Keratinocyte (primary cell): ENCODE data around the gene CIT. TPM values are rescaled to one million over a fixed set of nuclear protein-coding genes. Genes with fewer than 3 reads are reported as not detected.

Experiments
- DNase-seq: peaks from one replicate; pipeline ENCODE4 v3.0.0-alpha.2; 2011; ENCODE audit warnings: low read depth, missing footprints, low spot score
- FAIRE-seq: peaks from 2 replicates; lab custom pipeline; 2011; peaks lifted over from hg19 to GRCh38; lab: Jason Lieb, UNC
- H2AFZ ChIP-seq: 2 replicates; pipeline ENCODE4 v1.6.0; 2012; ENCODE audit warnings: low read length, control low read depth, inconsistent platforms; ENCODE audit not compliant: control insufficient read depth
- H3K27ac ChIP-seq: 2 replicates; pipeline ENCODE4 v1.5.1; 2011; ENCODE audit warnings: low read length; ENCODE audit not compliant: control insufficient read depth, insufficient read depth
- H3K27me3 ChIP-seq: 3 replicates; pipeline ENCODE4 v1.6.0; 2011; ENCODE audit warnings: low read length; ENCODE audit not compliant: control insufficient read depth, insufficient read depth; ENCODE audit errors: extremely low read depth
- H3K36me3 ChIP-seq, 2 experiments: 2 replicates in 1 of 2; 3 replicates in 1 of 2; pipeline ENCODE4 v1.5.1; 2011; ENCODE audit warnings: low read length in 2 of 2, mild to moderate bottlenecking in 1 of 2; ENCODE audit not compliant: control insufficient read depth in 2 of 2, insufficient read depth in 2 of 2; ENCODE audit errors: extremely low read depth in 1 of 2
- H3K4me1 ChIP-seq: 3 replicates; pipeline ENCODE4 v1.5.1; 2011; ENCODE audit warnings: low read length; ENCODE audit not compliant: control insufficient read depth, insufficient read depth; ENCODE audit errors: extremely low read depth
- H3K4me2 ChIP-seq: 3 replicates; pipeline ENCODE4 v1.6.0; 2011; ENCODE audit warnings: low read depth, low read length; ENCODE audit not compliant: control insufficient read depth, insufficient read depth; ENCODE audit errors: extremely low read depth
- H3K4me3 ChIP-seq, 3 experiments: fragments of 200-600 bp in 1 of 3; sonication (generic) in 1 of 3; 2 replicates in 2 of 3; 3 replicates in 1 of 3; pipeline ENCODE4 v1.5.1; 2011 to 2016; ENCODE audit warnings: low read length in 3 of 3, mild to moderate bottlenecking in 3 of 3, control low read depth in 2 of 3, inconsistent platforms in 1 of 3, low read depth in 1 of 3, mixed read lengths in 1 of 3, mixed run types in 1 of 3, moderate library complexity in 1 of 3; ENCODE audit not compliant: control insufficient read depth in 2 of 3, insufficient read depth in 2 of 3; ENCODE audit errors: extremely low read depth in 1 of 3
- H3K79me2 ChIP-seq: 2 replicates; pipeline ENCODE4 v1.6.0; 2012; ENCODE audit warnings: low read length; ENCODE audit not compliant: control insufficient read depth, insufficient read depth
- H3K9ac ChIP-seq: 3 replicates; pipeline ENCODE4 v1.6.0; 2011; ENCODE audit warnings: low read length; ENCODE audit not compliant: control insufficient read depth, insufficient read depth; ENCODE audit errors: extremely low read depth
- H3K9me1 ChIP-seq: 3 replicates; pipeline ENCODE4 v1.6.0; 2011; ENCODE audit warnings: low read length; ENCODE audit not compliant: control insufficient read depth, insufficient read depth; ENCODE audit errors: extremely low read depth
- H3K9me3 ChIP-seq: 2 replicates; pipeline ENCODE4 v1.5.1; 2012; ENCODE audit warnings: low read depth, low read length; ENCODE audit not compliant: control insufficient read depth
- H4K20me1 ChIP-seq: 3 replicates; pipeline ENCODE4 v1.6.0; 2011; ENCODE audit warnings: low read length; ENCODE audit not compliant: control insufficient read depth, insufficient read depth; ENCODE audit errors: extremely low read depth
- EZH2 ChIP-seq: IDR thresholded peaks from one replicate; pipeline ENCODE4 v1.6.1; 2012; ENCODE audit warnings: inconsistent platforms, mild to moderate bottlenecking, low read length, moderate library complexity
- dilution Hi-C: fragments of 300-500 bp; cut with MboI; formaldehyde crosslinking; loops from one replicate; pipeline ENCODE4 v1.7.0; 2020; ENCODE audit warnings: low sequenced_read_pairs; ENCODE audit not compliant: extremely low pct_ligation_motif_present
- polyA plus RNA-seq, 5 experiments: library from polyadenylated mRNA; depleted of rRNA in 3 of 5; stranded (reverse) in 3 of 5; stranded (forward) in 1 of 5; unstranded in 1 of 5; fragments of >200 nt; gene quantifications; 1 replicate in 1 of 5; 2 replicates in 3 of 5; 3 replicates in 1 of 5; pipeline versions ENCODE4 v1.2.1 to v1.2.3, GENCODE V29; 2011 to 2012; ENCODE audit warnings: missing spikeins in 2 of 5, low read depth in 1 of 5, low replicate concordance in 1 of 5
- TF ChIP-seq, protein P1 (sequence below), 3 experiments: IDR thresholded peaks in 1 of 3; conservative IDR thresholded peaks in 1 of 3; optimal IDR thresholded peaks in 1 of 3; 2 replicates in 2 of 3; 3 replicates in 1 of 3; pipeline versions ENCODE3 to v1.5.1; 2011; ENCODE audit warnings: low read length in 3 of 3, mild to moderate bottlenecking in 3 of 3, moderate library complexity in 2 of 3, control low read depth in 1 of 3, inconsistent platforms in 1 of 3; ENCODE audit not compliant: insufficient read depth in 2 of 3; ENCODE audit errors: extremely low read depth in 1 of 3

The CIT gene
- polyA plus RNA-seq, 1 donor (not counting 4 experiments of a cell fraction or from before 2014, with no cell fraction given), result 6.2 TPM

DNA sequence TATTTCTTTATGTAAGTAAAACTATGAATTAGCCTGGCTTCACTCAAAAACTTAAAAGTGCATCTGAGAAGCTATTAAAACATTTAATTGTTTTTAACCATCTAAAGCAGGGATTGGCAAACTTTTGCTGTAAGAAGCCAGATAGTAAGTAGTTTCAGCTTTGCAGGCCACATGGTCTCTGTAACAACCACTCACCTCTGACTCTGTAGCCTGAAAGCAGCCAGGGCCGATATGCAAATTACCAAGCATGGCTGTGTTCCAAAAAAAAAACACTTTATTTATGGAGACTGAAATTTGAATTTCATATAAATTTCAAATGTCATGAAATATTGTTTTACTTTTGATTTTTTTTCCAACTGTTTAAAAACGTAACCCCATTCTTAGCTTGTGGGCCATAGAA, 95.3 kb downstream of the CIT start:
- Histone ChIP-seq H3K79me2 (no peaks in the 10 kb centered on the region), H3K9me1 (no peaks in the 10 kb centered on the region), H3K9ac (no peak overlapping the region), H3K36me3 (peaks cover 2 to 3% of the 10 kb centered on the region in 2 experiments), H3K4me1 (peaks cover 3% of the 10 kb centered on the region), H4K20me1 (no peaks in the 10 kb centered on the region), H3K9me3 (no peaks in the 10 kb centered on the region), H3K4me3 (no peak overlapping the region), H2AFZ (no peak overlapping the region), H3K27ac (no peak overlapping the region), H3K4me2 (no peak overlapping the region), H3K27me3 (no peaks in the 10 kb centered on the region)
- TF ChIP-seq EZH2, result no peak
- TF ChIP-seq, protein P1, sequence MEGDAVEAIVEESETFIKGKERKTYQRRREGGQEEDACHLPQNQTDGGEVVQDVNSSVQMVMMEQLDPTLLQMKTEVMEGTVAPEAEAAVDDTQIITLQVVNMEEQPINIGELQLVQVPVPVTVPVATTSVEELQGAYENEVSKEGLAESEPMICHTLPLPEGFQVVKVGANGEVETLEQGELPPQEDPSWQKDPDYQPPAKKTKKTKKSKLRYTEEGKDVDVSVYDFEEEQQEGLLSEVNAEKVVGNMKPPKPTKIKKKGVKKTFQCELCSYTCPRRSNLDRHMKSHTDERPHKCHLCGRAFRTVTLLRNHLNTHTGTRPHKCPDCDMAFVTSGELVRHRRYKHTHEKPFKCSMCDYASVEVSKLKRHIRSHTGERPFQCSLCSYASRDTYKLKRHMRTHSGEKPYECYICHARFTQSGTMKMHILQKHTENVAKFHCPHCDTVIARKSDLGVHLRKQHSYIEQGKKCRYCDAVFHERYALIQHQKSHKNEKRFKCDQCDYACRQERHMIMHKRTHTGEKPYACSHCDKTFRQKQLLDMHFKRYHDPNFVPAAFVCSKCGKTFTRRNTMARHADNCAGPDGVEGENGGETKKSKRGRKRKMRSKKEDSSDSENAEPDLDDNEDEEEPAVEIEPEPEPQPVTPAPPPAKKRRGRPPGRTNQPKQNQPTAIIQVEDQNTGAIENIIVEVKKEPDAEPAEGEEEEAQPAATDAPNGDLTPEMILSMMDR (optimal IDR thresholded peaks at IDR 0.05 in 1 of 3, IDR thresholded peaks at IDR 0.05 in 1 of 3, conservative IDR thresholded peaks at IDR 0.05 in 1 of 3; ENCODE audit: extremely low read depth in 1 of 3, insufficient read depth in 2 of 3, low read length in 3 of 3), result no peak
- no peak for FAIRE-seq
- no peak for DNase-seq
- dilution Hi-C loops, result no loop called here

DNA sequence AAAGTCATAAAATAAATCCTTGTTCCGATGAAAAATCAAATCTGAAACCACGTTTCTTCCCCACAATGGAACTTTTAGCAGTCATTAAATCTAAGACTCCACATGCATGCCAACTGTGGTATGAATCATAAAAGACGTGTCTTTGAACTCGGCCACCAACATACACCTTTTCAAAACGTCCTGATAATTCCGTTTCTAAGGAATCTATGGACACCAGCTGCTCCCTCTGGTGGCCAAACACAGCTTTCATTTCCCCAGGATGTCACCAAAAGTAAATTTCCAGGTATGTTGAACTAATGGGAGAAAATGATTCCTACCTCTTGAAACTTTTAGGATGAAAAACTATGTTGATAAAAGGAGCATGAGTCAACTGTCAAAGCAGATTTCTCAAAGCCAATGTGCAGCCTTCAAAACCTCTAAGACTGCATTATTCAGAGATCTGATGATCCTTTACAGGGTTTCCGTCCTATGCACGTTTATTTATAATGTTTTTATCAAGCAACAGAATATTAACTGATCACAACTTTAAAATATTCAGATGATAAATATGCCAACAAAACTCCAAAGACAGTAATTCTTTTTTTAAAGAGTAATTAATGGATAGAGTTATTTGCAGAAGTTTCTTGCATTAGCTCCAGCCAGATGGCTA, 96.2 kb downstream of the CIT start:
- no peaks in the 10 kb centered on the region for H3K27me3 ChIP-seq
- H3K27ac ChIP-seq, result no peak overlapping the region
- H3K4me1 ChIP-seq, result peaks cover 3% of the 10 kb centered on the region
- TF ChIP-seq, protein P1 (optimal IDR thresholded peaks at IDR 0.05 in 1 of 3, IDR thresholded peaks at IDR 0.05 in 1 of 3, conservative IDR thresholded peaks at IDR 0.05 in 1 of 3; ENCODE audit: extremely low read depth in 1 of 3, insufficient read depth in 2 of 3, low read length in 3 of 3), result peak; percentile 66 to 86 (median 68)
- no peak for TF ChIP-seq EZH2
- peak; percentile 9 for DNase-seq
- H3K4me3 ChIP-seq, result no peak overlapping the region
- peak; percentile 85 for FAIRE-seq
- H3K9me1 ChIP-seq, result no peaks in the 10 kb centered on the region
- dilution Hi-C loops, result no loop called here
- no peaks in the 10 kb centered on the region for H3K9me3 ChIP-seq
- peak overlapping the region; percentile 44 for H3K4me2 ChIP-seq
- no peaks in the 10 kb centered on the region for H3K79me2 ChIP-seq
- H3K9ac ChIP-seq, result no peak overlapping the region
- H3K36me3 ChIP-seq, result peaks cover 2 to 3% of the 10 kb centered on the region in 2 experiments
- H4K20me1 ChIP-seq, result no peaks in the 10 kb centered on the region
- H2AFZ ChIP-seq, result peak overlapping the region; percentile 48
